IgD-negative memory B cell (primary cell): ENCODE measurements around the gene TXNDC11. TPM values are rescaled to one million over a fixed set of nuclear protein-coding genes. Genes with fewer than 3 reads are reported as not detected.

Source experiments
- H3K27ac Mint-ChIP-seq, 3 donors: one replicate each; pipeline ENCODE4 v1.8.0; 2020 to 2022; ENCODE audit warnings: mild to moderate bottlenecking in 3 of 3, mixed read lengths in 3 of 3, moderate library complexity in 1 of 3
- H3K27me3 Mint-ChIP-seq: one replicate; pipeline ENCODE4 v1.8.0; 2021; ENCODE audit warnings: mixed read lengths
- H3K36me3 Mint-ChIP-seq: one replicate; pipeline ENCODE4 v1.8.0; 2020; ENCODE audit warnings: mild to moderate bottlenecking, mixed read lengths
- H3K4me1 Mint-ChIP-seq, 3 donors: one replicate each; pipeline ENCODE4 v1.8.0; 2020 to 2022; ENCODE audit warnings: mixed read lengths in 3 of 3, mild to moderate bottlenecking in 1 of 3
- H3K4me3 Mint-ChIP-seq, 4 donors: one replicate each; pipeline ENCODE4 v1.8.0; 2020 to 2022; ENCODE audit warnings: mild to moderate bottlenecking in 4 of 4, mixed read lengths in 4 of 4, moderate library complexity in 3 of 4
- H3K9me3 Mint-ChIP-seq, 3 donors: one replicate each; pipeline ENCODE4 v1.8.0; 2020 to 2021; ENCODE audit warnings: mixed read lengths in 3 of 3, mild to moderate bottlenecking in 1 of 3
- polyA plus RNA-seq: library from polyadenylated mRNA; unstranded; fragments of 300-500 nt; fragmentation: Illumina TruSeq; gene quantifications from one replicate; pipeline ENCODE4 v1.2.3, GENCODE V29; 2021

TXNDC11 gene
- polyA plus RNA-seq, 1 donor from 2014 or later = 78.0 TPM

- H3K36me3 Mint-ChIP-seq = peaks cover 1% of the 10 kb centered on the region
- peak overlapping the region; percentile 5 to 88 (median 82) for H3K4me3 Mint-ChIP-seq
- peak overlapping the region; percentile 77 to 86 (median 82) for H3K27ac Mint-ChIP-seq
- peaks cover 20 to 35% (median 20%) of the 10 kb centered on the region in 3 donors for H3K4me1 Mint-ChIP-seq
- H3K9me3 Mint-ChIP-seq = no peaks in the 10 kb centered on the region
- H3K27me3 Mint-ChIP-seq = no peaks in the 10 kb centered on the region
Measured at GRCh38 chr16:11665071-11665491, 77.6 kb downstream of the TXNDC11 start.

- Mint-ChIP-seq H3K9me3 (no peaks in the 10 kb centered on the region), H3K4me1 (peaks cover 17 to 30% (median 18%) of the 10 kb centered on the region in 3 donors), H3K4me3 (no peak overlapping the region), H3K27ac (peak overlapping the region in 1 of 3 donors; percentile 78), H3K36me3 (no peaks in the 10 kb centered on the region), H3K27me3 (peaks cover 2% of the 10 kb centered on the region)
Measured at GRCh38 chr16:11662582-11662981, 80.1 kb downstream of the TXNDC11 start.

GRCh38 chr16:11660565-11660964, 82.1 kb downstream of the TXNDC11 start:
- Mint-ChIP-seq H3K27me3 (peaks cover 2% of the 10 kb centered on the region), H3K27ac (peak overlapping the region in 1 of 3 donors; percentile 59), H3K36me3 (no peaks in the 10 kb centered on the region), H3K9me3 (no peaks in the 10 kb centered on the region), H3K4me1 (peaks cover 11 to 13% (median 13%) of the 10 kb centered on the region in 3 donors), H3K4me3 (no peak overlapping the region)

DNA sequence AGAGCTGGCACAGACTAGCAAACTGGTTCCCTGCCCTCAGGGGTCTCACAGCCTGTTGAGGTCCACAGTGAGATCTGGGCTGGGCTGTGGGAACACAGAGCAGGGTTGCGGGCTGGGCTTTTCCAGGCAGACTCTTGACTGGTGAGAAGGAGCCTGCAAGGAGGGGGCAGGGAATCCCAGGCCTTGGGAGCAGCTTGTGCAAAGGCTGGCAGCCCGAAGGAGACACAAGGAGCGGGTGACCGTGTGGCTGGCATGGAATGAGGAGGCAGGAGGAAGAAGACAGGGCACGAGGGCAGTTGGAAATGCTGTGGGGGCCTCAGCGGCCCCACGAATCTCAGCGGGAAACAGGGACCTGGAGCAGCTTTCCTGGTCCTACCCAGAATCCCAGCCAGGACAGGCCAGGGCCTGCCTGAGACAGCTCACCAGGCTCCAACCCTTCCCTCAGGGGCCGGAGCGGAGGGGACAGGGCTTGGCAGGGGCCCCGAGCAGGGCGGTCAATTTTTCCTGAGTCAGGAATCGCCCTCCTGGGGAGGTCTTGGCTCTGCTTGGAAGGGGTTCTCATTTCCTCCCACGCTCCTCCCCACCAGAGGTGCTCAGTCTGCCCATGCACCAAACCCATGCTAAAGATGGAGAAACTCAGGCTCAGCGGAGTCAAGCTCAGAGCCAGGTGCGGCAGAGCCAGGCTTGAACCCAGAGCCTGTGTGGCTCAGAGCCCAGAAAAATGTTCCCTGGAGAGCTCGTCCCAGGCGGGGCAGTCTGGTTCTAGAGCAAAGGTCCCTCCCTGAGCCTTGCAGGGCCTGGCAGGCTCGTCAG, 83.6 kb downstream of the TXNDC11 start:
- H3K27ac Mint-ChIP-seq = peak overlapping the region in 1 of 3 donors; percentile 21
- no peaks in the 10 kb centered on the region for H3K36me3 Mint-ChIP-seq
- no peaks in the 10 kb centered on the region for H3K9me3 Mint-ChIP-seq
- peaks cover 2% of the 10 kb centered on the region for H3K27me3 Mint-ChIP-seq
- no peak overlapping the region for H3K4me3 Mint-ChIP-seq
- peaks cover 0 to 3% (median 2%) of the 10 kb centered on the region in 3 donors for H3K4me1 Mint-ChIP-seq

GRCh38 chr16:11657556-11657955, 85.1 kb downstream of the TXNDC11 start:
- Mint-ChIP-seq H3K36me3 (no peaks in the 10 kb centered on the region), H3K4me3 (no peak overlapping the region), H3K9me3 (no peaks in the 10 kb centered on the region), H3K4me1 (peaks cover 0 to 2% (median 0%) of the 10 kb centered on the region in 3 donors), H3K27ac (peak overlapping the region in 1 of 3 donors; percentile 67), H3K27me3 (peaks cover 2% of the 10 kb centered on the region)

DNA sequence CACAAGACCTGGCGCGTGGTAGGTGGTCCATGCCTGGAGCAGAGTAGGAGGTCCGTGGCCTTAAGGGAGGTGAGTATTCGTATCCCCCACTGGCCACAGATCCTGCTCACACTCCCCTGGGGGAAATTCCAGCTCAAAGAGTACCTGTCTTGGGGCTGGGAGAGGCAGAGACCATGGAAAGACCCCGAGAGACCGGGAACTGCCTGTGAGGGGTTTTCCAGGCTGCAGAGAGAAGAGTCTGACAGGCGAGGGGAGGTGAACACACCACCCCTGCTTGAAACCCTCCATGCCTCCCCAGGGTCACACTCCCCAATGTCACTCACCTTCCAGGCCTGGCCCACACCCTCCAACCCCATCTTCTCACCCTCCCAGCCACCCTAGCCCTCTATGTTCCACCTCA, 87.0 kb downstream of the TXNDC11 start:
- Mint-ChIP-seq H3K36me3 (peaks cover 3% of the 10 kb centered on the region), H3K9me3 (no peaks in the 10 kb centered on the region), H3K4me3 (no peak overlapping the region), H3K4me1 (peaks cover 3 to 7% (median 7%) of the 10 kb centered on the region in 3 donors), H3K27ac (no peak overlapping the region), H3K27me3 (peaks cover 2% of the 10 kb centered on the region)

GRCh38 chr16:11651796-11652195, 90.9 kb downstream of the TXNDC11 start:
- peak overlapping the region; percentile 26 to 52 (median 52) for H3K27ac Mint-ChIP-seq
- peaks cover 3 to 7% (median 7%) of the 10 kb centered on the region in 3 donors for H3K4me1 Mint-ChIP-seq
- no peaks in the 10 kb centered on the region for H3K9me3 Mint-ChIP-seq
- H3K27me3 Mint-ChIP-seq = no peaks in the 10 kb centered on the region
- peak overlapping the region in 1 of 4 donors; percentile 83 for H3K4me3 Mint-ChIP-seq
- peaks cover 3% of the 10 kb centered on the region for H3K36me3 Mint-ChIP-seq

DNA sequence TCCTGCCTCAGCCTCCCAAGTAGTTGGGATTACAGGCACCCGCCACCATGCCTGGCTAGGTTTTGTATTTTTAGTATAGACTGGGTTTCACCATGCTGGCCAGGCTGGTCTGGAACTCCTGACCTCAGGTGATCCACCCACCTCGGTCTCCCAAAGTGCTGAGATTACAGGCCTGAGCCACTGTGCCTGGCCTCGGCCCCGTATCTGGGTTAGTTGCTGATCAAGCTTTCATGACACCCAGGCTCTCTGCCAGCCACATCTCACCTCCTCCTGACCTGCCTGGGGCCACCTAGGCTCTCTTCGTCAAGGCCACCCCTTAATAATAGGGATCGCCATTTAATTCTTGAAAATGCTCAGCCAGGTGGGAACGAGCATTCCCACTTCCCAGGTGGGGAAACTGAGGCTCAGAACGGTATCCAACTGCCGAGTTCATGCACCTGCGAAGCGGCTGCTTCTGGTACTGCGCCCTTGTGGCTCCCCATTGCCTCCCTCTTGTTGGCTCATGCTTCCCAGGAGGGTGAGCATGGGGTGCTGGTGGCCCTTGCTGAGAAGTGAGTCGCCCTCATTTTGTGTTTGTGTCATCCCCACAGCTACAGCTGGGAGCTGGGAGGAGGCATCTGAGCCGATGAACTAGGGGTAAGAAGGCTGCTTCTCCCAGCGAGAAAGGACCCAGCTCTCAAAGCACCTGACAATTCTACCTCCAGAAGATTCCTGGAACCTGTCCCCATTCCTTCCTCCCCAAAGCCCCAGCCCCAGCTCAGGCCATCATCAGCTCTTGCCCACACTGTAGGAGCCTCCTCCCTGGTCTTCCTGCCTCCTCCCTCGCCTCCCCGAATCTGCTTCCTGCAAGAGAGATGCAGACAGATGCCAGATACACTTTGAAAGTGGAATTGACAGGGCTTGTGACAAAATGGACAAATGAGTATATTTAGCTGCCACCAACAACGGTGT, 91.7 kb downstream of the TXNDC11 start:
- Mint-ChIP-seq H3K4me1 (peaks cover 3 to 7% (median 7%) of the 10 kb centered on the region in 3 donors), H3K36me3 (peaks cover 3% of the 10 kb centered on the region), H3K27ac (peak overlapping the region in 1 of 3 donors; percentile 52), H3K27me3 (no peaks in the 10 kb centered on the region), H3K9me3 (no peaks in the 10 kb centered on the region), H3K4me3 (peak overlapping the region in 1 of 4 donors; percentile 43)

DNA sequence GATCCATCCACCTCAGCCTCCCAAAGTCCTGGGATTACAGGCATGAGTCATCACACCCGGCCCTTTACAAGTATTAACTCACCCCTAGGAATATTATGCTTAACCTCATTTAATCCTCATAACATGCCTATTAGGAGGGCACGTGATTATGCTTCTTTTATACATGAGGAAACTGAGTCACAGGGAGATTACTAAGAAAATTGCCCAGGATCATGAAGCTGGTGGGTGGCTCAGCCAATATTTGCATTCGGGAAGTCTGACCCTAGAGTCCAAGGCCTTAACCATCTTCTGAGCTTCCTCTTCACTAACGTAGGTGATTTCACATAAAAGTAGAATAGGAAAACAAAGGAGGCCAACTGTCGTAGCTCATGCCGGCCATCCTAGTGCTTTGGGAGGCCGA, 93.4 kb downstream of the TXNDC11 start:
- H3K4me1 Mint-ChIP-seq = peaks cover 3 to 7% (median 7%) of the 10 kb centered on the region in 3 donors
- peaks cover 3% of the 10 kb centered on the region for H3K36me3 Mint-ChIP-seq
- no peak overlapping the region for H3K4me3 Mint-ChIP-seq
- no peaks in the 10 kb centered on the region for H3K27me3 Mint-ChIP-seq
- H3K9me3 Mint-ChIP-seq = no peaks in the 10 kb centered on the region
- no peak overlapping the region for H3K27ac Mint-ChIP-seq

GRCh38 chr16:11642765-11643116, 99.9 kb downstream of the TXNDC11 start:
- peaks cover 2 to 10% (median 5%) of the 10 kb centered on the region in 3 donors for H3K4me1 Mint-ChIP-seq
- H3K27me3 Mint-ChIP-seq = peaks cover 4% of the 10 kb centered on the region
- H3K36me3 Mint-ChIP-seq = no peaks in the 10 kb centered on the region
- H3K4me3 Mint-ChIP-seq = no peak overlapping the region
- H3K9me3 Mint-ChIP-seq = no peaks in the 10 kb centered on the region
- no peak overlapping the region for H3K27ac Mint-ChIP-seq

DNA sequence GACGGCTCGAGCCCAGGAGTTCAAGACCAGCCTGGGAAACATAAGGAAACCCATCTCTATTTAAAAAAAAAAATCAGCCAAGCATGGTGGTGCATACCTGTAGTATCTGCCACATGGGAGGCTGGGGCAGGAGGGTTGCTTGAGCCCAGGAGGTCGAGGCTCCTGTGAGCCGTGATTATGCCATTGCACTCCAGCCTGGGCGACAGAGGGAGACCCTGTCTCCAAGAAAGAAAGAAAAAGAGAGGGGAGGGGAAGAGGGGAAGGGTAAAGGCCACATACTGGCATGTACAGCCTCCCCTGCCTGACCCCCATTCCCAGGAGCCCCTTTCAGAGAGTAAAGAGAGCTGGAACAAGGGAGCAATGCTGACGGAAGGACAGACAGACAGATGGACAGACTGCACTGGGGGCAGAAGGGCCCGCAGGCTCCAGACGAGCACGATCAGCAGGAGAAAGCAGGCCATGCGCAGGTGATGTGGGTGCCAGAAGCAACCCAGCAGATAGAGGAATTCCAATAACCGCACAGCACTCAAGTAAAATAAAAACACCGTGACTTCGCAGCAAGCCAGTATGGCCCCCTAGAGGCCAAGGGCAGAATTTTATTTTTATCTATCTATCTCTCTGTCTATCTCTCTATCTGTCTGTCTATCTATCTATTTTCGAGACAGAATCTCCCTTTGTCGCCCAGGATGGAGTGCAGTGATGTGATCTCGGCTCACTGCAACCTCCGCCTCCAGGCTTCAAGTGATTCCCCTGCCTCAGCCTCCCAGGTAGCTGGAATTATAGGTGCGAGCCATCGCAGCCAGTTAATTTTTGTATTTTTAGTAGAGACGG, 101.5 kb downstream of the TXNDC11 start:
- H3K4me3 Mint-ChIP-seq = no peak overlapping the region
- H3K4me1 Mint-ChIP-seq = peaks cover 2 to 11% (median 6%) of the 10 kb centered on the region in 3 donors
- peaks cover 4% of the 10 kb centered on the region for H3K27me3 Mint-ChIP-seq
- no peaks in the 10 kb centered on the region for H3K36me3 Mint-ChIP-seq
- no peaks in the 10 kb centered on the region for H3K9me3 Mint-ChIP-seq
- H3K27ac Mint-ChIP-seq = peak overlapping the region in 2 of 3 donors; percentile 2 to 69

DNA sequence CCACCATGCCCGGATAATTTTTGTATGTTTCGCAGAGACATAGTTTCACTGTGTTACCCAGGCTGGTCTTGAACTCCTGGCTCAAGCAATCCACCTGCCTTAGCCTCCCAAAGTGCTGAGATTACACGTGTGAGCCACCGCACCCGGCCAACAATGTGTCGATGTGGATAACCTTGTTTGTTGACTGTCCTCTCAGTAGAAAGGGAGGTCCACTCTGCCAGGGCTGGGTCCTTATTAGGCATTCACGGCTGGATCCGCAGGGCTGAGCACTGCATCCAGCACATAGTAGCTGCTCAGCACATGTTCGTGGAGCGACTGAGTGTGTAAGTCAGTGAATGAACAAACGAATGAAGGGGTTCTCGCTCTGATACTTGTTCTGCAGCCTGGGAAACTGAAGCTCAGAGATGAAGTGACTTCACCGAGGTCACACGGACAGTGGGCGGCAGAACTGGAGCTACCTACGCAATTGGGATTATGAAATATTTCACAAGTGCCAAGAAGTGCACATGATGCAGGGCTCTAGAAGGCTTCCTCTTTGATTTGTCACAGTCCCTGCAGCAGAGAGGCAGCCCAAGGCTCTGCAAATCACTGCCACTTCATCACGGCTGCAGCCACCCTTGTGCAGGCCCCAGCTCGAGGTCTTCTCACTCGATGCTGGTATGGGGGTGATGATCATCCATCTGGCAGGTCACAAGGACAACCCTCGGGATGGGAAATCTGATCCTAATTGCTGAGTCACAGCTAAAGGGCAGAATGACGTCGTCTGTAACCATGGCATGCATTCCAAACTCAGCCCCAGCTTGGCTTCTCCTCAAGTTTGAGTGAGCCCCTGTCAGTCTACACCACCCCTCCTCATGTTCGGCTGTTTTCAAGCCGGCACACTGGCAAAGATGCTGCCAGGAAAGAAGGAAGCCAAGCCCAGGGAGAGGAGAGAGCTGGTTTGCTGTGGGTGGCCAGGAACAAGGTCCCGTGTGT, 102.4 kb downstream of the TXNDC11 start:
- H3K9me3 Mint-ChIP-seq = no peaks in the 10 kb centered on the region
- no peak overlapping the region for H3K4me3 Mint-ChIP-seq
- no peaks in the 10 kb centered on the region for H3K36me3 Mint-ChIP-seq
- H3K27me3 Mint-ChIP-seq = peaks cover 4% of the 10 kb centered on the region
- H3K4me1 Mint-ChIP-seq = peaks cover 2 to 14% (median 8%) of the 10 kb centered on the region in 3 donors
- H3K27ac Mint-ChIP-seq = peak overlapping the region in 1 of 3 donors; percentile 69

- Mint-ChIP-seq H3K27ac (no peak overlapping the region), H3K9me3 (no peaks in the 10 kb centered on the region), H3K4me1 (peaks cover 8 to 19% (median 13%) of the 10 kb centered on the region in 3 donors), H3K4me3 (no peak overlapping the region), H3K36me3 (peaks cover 4% of the 10 kb centered on the region), H3K27me3 (peaks cover 3% of the 10 kb centered on the region)
Measured at GRCh38 chr16:11639008-11639562, 103.6 kb downstream of the TXNDC11 start.
